A549 (cell line): Measurements from ENCODE around the gene CCDC102B. TPM values are rescaled to one million over a fixed set of nuclear protein-coding genes. Genes with fewer than 3 reads are reported as not detected.

Source experiments
- ATAC-seq, 2 experiments: fragments of 200-7000 bp in 1 of 2; fragments of >200 bp in 1 of 2; cut with Nextera tagmentation in 1 of 2; cut with Tn5 transposase in 1 of 2; 3 replicates each; pipeline versions ENCODE4 v1.8.0 to v1.9.1; 2018 to 2020; ENCODE audit warnings: mild to moderate bottlenecking in 1 of 2, moderate library complexity in 1 of 2
- CTCF ChIA-PET: fragments of 300-600 bp; sonication (Branson Sonifier 250); formaldehyde crosslinking; extraction: SDS; loops from one replicate; lab custom pipeline; 2021; ENCODE audit warnings: antibody characterized with exemption, inconsistent platforms; lab: Yijun Ruan, JAX
- POLR2A ChIA-PET: fragments of 350-600 bp; formaldehyde crosslinking; extraction: SDS; loops from one replicate; lab custom pipeline; 2021; ENCODE audit warnings: antibody characterized with exemption, inconsistent platforms; lab: Yijun Ruan, JAX
- DNase-seq, 2 experiments: peaks; one replicate each; pipeline versions ENCODE4 v3.0.0 to v3.0.0-alpha.2; 2011 to 2016; ENCODE audit warnings: low read depth in 1 of 2, low spot score in 1 of 2
- FAIRE-seq: peaks from 2 replicates; lab custom pipeline; 2011; peaks lifted over from hg19 to GRCh38; lab: Jason Lieb, UNC
- H3K27ac ChIP-seq, 2 experiments: fragments of >200 bp; sonication (Bioruptor Twin); formaldehyde crosslinking; 3 replicates each; pipeline ENCODE4 v1.5.1; 2016 to 2017
- H3K4me1 ChIP-seq: fragments of >200 bp; sonication (Bioruptor Twin); formaldehyde crosslinking; 3 replicates; pipeline ENCODE4 v1.6.1; 2016
- H3K4me2 ChIP-seq: fragments of >200 bp; sonication (Bioruptor Twin); formaldehyde crosslinking; 3 replicates; pipeline ENCODE4 v1.6.1; 2016
- H3K4me3 ChIP-seq: fragments of >200 bp; sonication (Bioruptor Twin); formaldehyde crosslinking; 3 replicates; pipeline ENCODE4 v1.5.1; 2016
- H3K9me3 ChIP-seq: fragments of >200 bp; sonication (Bioruptor Twin); formaldehyde crosslinking; 3 replicates; pipeline ENCODE4 v1.6.1; 2016
- BHLHE40 ChIP-seq: IDR thresholded peaks from 2 replicates; pipeline ENCODE4 v1.6.1; 2012; ENCODE audit warnings: low read depth, low read length, inconsistent platforms
- CBX2 ChIP-seq: fragments of 200-600 bp; sonication (generic); IDR thresholded peaks from 2 replicates; pipeline ENCODE4 v1.6.1; 2016; ENCODE audit warnings: low read depth, mild to moderate bottlenecking, borderline replicate concordance
- CTCF ChIP-seq: fragments of >200 bp; sonication (Bioruptor Twin); formaldehyde crosslinking; IDR thresholded peaks from 3 replicates; pipeline ENCODE4 v1.5.1; 2016
- EHMT2 ChIP-seq: fragments of 200-600 bp; sonication (generic); IDR thresholded peaks from 2 replicates; pipeline ENCODE4 v1.6.1; 2016; ENCODE audit warnings: antibody characterized with exemption, low read depth, mild to moderate bottlenecking, moderate library complexity
- ELK1 ChIP-seq: fragments of 150-350 bp; IDR thresholded peaks from 2 replicates; pipeline ENCODE4 v1.6.1; 2014; ENCODE audit warnings: low read depth, mild to moderate bottlenecking, low read length
- EP300 ChIP-seq, 2 experiments: fragments of >200 bp; sonication (Bioruptor Twin); formaldehyde crosslinking; IDR thresholded peaks; 2 replicates in 1 of 2; 3 replicates in 1 of 2; pipeline ENCODE4 v1.6.1; 2016 to 2017
- FOSL2 ChIP-seq, 2 experiments: fragments of 450-650 bp in 1 of 2; fragments of >200 bp in 1 of 2; sonication (Bioruptor Twin) in 1 of 2; formaldehyde crosslinking; IDR thresholded peaks; 2 replicates each; pipeline versions ENCODE4 v1.5.0 to v1.6.1; 2016 to 2020; ENCODE audit warnings: mild to moderate bottlenecking in 1 of 2, moderate library complexity in 1 of 2
- FOXS1 ChIP-seq: fragments of 250-450 bp; sonication (Bioruptor Pico); IDR thresholded peaks from 2 replicates; pipeline ENCODE4 v1.5.0; 2020; ENCODE audit warnings: mild to moderate bottlenecking, moderate library complexity
- HES2 ChIP-seq: fragments of >200 bp; sonication (Bioruptor Twin); formaldehyde crosslinking; IDR thresholded peaks from 2 replicates; pipeline ENCODE4 v1.6.1; 2016
- HOXB5 ChIP-seq: fragments of 250-450 bp; sonication (Bioruptor Pico); IDR thresholded peaks from 2 replicates; pipeline ENCODE4 v1.5.0; 2020; ENCODE audit warnings: mild to moderate bottlenecking, moderate library complexity
- JUNB ChIP-seq: fragments of >200 bp; sonication (Bioruptor Twin); formaldehyde crosslinking; IDR thresholded peaks from 2 replicates; pipeline ENCODE4 v1.6.1; 2016
- MAFK ChIP-seq: fragments of 450-650 bp; IDR thresholded peaks from 2 replicates; pipeline ENCODE4 v1.6.1; 2014; ENCODE audit not compliant: partially characterized antibody
- MAZ ChIP-seq: fragments of 150-350 bp; IDR thresholded peaks from 2 replicates; pipeline ENCODE4 v1.6.1; 2014; ENCODE audit warnings: antibody characterized with exemption, low read depth, low read length, borderline replicate concordance
- MYC ChIP-seq: IDR thresholded peaks from 2 replicates; pipeline ENCODE4 v1.6.1; 2012; ENCODE audit warnings: mild to moderate bottlenecking, inconsistent platforms, low read length, improper control_type of control experiment, borderline replicate concordance
- NFE2L2 ChIP-seq: fragments of 150-350 bp; conservative IDR thresholded peaks from 2 replicates; pipeline ENCODE4 v1.6.1; 2014; ENCODE audit warnings: low read length
- PHF8 ChIP-seq: fragments of 200-600 bp; sonication (generic); IDR thresholded peaks from 2 replicates; pipeline ENCODE4 v1.6.1; 2016; ENCODE audit warnings: low read depth, mild to moderate bottlenecking, antibody characterized with exemption, moderate library complexity, borderline replicate concordance
- POLR2AphosphoS2 ChIP-seq: conservative IDR thresholded peaks from 2 replicates; pipeline ENCODE4 v1.6.1; 2012; ENCODE audit warnings: low read length, improper control_type of control experiment, inconsistent platforms
- RARB ChIP-seq: fragments of 250-450 bp; sonication (Bioruptor Pico); IDR thresholded peaks from 2 replicates; pipeline ENCODE4 v1.8.0; 2021; ENCODE audit warnings: mild to moderate bottlenecking, moderate library complexity
- RFX5 ChIP-seq: fragments of 450-650 bp; IDR thresholded peaks from 2 replicates; pipeline ENCODE4 v1.7.1; 2014; ENCODE audit warnings: antibody characterized with exemption, mild to moderate bottlenecking, moderate library complexity
- SREBF2 ChIP-seq: fragments of 450-650 bp; IDR thresholded peaks from 2 replicates; pipeline ENCODE4 v1.6.1; 2014; ENCODE audit warnings: mild to moderate bottlenecking, moderate library complexity
- TFCP2L1 ChIP-seq: fragments of 250-450 bp; sonication (Bioruptor Pico); IDR thresholded peaks from 2 replicates; pipeline ENCODE4 v1.5.0; 2021; ENCODE audit warnings: mild to moderate bottlenecking
- TP53 ChIP-seq: fragments of 250-450 bp; sonication (Bioruptor Pico); IDR thresholded peaks from 2 replicates; pipeline ENCODE4 v1.5.0; 2021; ENCODE audit warnings: mild to moderate bottlenecking, moderate library complexity
- WGBS: methylation state at CpG from one replicate; pipeline ENCODE4 v1.1.6; 2017; ENCODE audit errors: missing lambda C conversion rate; 5-methylcytosine and 5-hydroxymethylcytosine counted together
- polyA plus RNA-seq, 4 experiments: library from polyadenylated mRNA; depleted of rRNA in 3 of 4; stranded (reverse); fragments of >200 nt; fragmentation: RNase III in 1 of 4; extraction: RNeasy Plus Mini Kit Qiagen cat#74134 plus additional on column Dnase treatment in 1 of 4; gene quantifications; 2 replicates in 3 of 4; 3 replicates in 1 of 4; pipeline ENCODE4 v1.2.3, GENCODE V29; 2011 to 2017
- TF ChIP-seq, protein P1 (sequence below): fragments of 450-650 bp; IDR thresholded peaks from 2 replicates; pipeline ENCODE4 v1.6.1; 2014; ENCODE audit warnings: antibody characterized with exemption
- TF ChIP-seq, protein P2 (sequence below): fragments of 200-600 bp; sonication (generic); IDR thresholded peaks from 2 replicates; pipeline ENCODE4 v1.6.1; 2016; ENCODE audit warnings: antibody characterized with exemption, mild to moderate bottlenecking, moderate library complexity

CCDC102B gene
- polyA plus RNA-seq, 2 of the 4 experiments (the other 2 are of a cell fraction): 1.2 to 1.6 TPM

DNA sequence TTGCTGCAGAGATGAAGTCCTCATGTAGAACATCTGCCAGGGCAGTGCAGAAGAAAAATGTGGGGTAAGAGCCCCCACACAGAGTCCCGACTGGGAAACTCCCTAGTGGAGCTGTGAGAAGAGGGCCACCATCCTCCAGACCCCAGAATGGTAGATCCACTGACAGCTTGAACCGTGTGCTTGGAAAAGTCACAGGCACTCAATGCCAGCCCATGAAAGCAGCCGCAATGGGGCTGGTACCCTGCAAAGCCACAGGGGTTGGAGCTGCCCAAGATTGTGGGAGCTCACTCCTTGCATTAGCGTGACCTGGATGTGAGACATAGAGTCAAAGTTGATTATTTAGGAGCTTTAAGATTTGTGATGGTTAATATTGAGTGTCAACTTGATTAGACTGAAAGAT, 197.8 kb downstream of the CCDC102B start:
- FAIRE-seq (no peak), DNase-seq (no peak)
- WGBS: 6% methylated on average over 4 of the region's 4 CpGs

GRCh38 chr18:68997845-68998244, 200.0 kb downstream of the CCDC102B start:
- H3K9me3 ChIP-seq: no peaks in the 10 kb centered on the region
- WGBS: 14% methylated on average over 3 of the region's 3 CpGs
- ChIA-PET CTCF (no interaction called here), POLR2A (no interaction called here)
- no peaks in the 10 kb centered on the region for H3K4me1 ChIP-seq
- FAIRE-seq (no peak), DNase-seq (no peak), ATAC-seq (no peak)
- H3K4me2 ChIP-seq: no peak overlapping the region
- no peak overlapping the region for H3K4me3 ChIP-seq
- H3K27ac ChIP-seq: no peak overlapping the region
- TF ChIP-seq TFCP2L1 (CRISPR knock-in tag) (no peak), FOSL2 (IDR thresholded peaks at IDR 0.05) (no peak), FOSL2 (CRISPR knock-in tag; IDR thresholded peaks at IDR 0.05) (no peak), MAFK (no peak), SREBF2 (no peak), MYC (no peak), CBX2 (no peak)
- TF ChIP-seq, protein P1, sequence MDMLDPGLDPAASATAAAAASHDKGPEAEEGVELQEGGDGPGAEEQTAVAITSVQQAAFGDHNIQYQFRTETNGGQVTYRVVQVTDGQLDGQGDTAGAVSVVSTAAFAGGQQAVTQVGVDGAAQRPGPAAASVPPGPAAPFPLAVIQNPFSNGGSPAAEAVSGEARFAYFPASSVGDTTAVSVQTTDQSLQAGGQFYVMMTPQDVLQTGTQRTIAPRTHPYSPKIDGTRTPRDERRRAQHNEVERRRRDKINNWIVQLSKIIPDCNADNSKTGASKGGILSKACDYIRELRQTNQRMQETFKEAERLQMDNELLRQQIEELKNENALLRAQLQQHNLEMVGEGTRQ: no peak

More for the DNA sequence above, 197.8 kb downstream of the CCDC102B start:
- TF ChIP-seq ELK1: no peak
- no peak for TF ChIP-seq HES2
- no peak for TF ChIP-seq MAZ
- no peak for TF ChIP-seq EHMT2
- no peak for TF ChIP-seq CBX2
- no peak for TF ChIP-seq EP300 (IDR thresholded peaks at IDR 0.05)
- TF ChIP-seq NFE2L2: no peak
- TF ChIP-seq JUNB: no peak
- TF ChIP-seq RARB: no peak
- no peak for TF ChIP-seq FOSL2 (IDR thresholded peaks at IDR 0.05)
- TF ChIP-seq FOSL2 (CRISPR knock-in tag; IDR thresholded peaks at IDR 0.05): no peak
- no peak for TF ChIP-seq BHLHE40
- TF ChIP-seq FOXS1 (CRISPR knock-in tag): no peak
- TF ChIP-seq, protein P1: no peak
- TF ChIP-seq POLR2AphosphoS2: no peak
- Histone ChIP-seq H3K4me1 (no peaks in the 10 kb centered on the region), H3K9me3 (no peaks in the 10 kb centered on the region), H3K4me3 (no peak overlapping the region), H3K4me2 (no peak overlapping the region), H3K27ac (no peak overlapping the region)
- no peak for ATAC-seq
- CTCF ChIA-PET: no interaction called here
- POLR2A ChIA-PET: no interaction called here

DNA sequence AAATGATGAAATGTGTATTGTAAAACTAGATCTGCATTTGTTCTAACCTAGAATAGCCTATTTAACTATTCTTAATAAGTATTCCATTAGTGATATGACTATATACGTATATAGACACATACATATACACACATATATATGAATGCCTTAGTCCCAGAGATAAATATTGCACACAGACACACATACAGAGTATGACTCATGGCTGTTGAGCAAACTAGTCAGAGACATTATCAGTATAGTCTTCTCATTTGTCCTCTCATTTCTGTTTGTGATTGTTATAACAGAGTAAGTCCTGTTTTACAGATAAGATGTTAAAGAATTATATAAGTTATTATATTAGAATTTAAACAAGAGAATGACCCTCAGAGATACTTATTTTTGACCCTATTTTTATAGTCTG, 202.5 kb downstream of the CCDC102B start:
- no peak for ATAC-seq
- POLR2A ChIA-PET: no interaction called here
- no peak for FAIRE-seq
- Histone ChIP-seq H3K4me3 (no peak overlapping the region), H3K4me1 (no peaks in the 10 kb centered on the region), H3K9me3 (no peaks in the 10 kb centered on the region), H3K4me2 (no peak overlapping the region), H3K27ac (no peak overlapping the region)
- CTCF ChIA-PET: no interaction called here
- DNase-seq: no peak
- WGBS: 0% methylated on average over 1 of the region's 1 CpG
- no peak for TF ChIP-seq RFX5
- TF ChIP-seq, protein P2, sequence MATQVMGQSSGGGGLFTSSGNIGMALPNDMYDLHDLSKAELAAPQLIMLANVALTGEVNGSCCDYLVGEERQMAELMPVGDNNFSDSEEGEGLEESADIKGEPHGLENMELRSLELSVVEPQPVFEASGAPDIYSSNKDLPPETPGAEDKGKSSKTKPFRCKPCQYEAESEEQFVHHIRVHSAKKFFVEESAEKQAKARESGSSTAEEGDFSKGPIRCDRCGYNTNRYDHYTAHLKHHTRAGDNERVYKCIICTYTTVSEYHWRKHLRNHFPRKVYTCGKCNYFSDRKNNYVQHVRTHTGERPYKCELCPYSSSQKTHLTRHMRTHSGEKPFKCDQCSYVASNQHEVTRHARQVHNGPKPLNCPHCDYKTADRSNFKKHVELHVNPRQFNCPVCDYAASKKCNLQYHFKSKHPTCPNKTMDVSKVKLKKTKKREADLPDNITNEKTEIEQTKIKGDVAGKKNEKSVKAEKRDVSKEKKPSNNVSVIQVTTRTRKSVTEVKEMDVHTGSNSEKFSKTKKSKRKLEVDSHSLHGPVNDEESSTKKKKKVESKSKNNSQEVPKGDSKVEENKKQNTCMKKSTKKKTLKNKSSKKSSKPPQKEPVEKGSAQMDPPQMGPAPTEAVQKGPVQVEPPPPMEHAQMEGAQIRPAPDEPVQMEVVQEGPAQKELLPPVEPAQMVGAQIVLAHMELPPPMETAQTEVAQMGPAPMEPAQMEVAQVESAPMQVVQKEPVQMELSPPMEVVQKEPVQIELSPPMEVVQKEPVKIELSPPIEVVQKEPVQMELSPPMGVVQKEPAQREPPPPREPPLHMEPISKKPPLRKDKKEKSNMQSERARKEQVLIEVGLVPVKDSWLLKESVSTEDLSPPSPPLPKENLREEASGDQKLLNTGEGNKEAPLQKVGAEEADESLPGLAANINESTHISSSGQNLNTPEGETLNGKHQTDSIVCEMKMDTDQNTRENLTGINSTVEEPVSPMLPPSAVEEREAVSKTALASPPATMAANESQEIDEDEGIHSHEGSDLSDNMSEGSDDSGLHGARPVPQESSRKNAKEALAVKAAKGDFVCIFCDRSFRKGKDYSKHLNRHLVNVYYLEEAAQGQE: no peak
- no peak for TF ChIP-seq MAFK
- no peak for TF ChIP-seq TP53 (CRISPR knock-in tag)
- no peak for TF ChIP-seq HOXB5 (CRISPR knock-in tag)
- no peak for TF ChIP-seq ELK1
- no peak for TF ChIP-seq CTCF
- no peak for TF ChIP-seq BHLHE40
- no peak for TF ChIP-seq PHF8
